WTC11 (cell line): Measurements from ENCODE around the gene UBASH3A. TPM values are rescaled to one million over a fixed set of nuclear protein-coding genes. Genes with fewer than 3 reads are reported as not detected.

Experiments used
- ATAC-seq: fragments of 200-7000 bp; cut with Tn5 transposase; 2 replicates; pipeline ENCODE4 v1.10.0; 2021; ENCODE audit warnings: mild to moderate bottlenecking, moderate library complexity
- CTCF ChIA-PET: fragments of 300-600 bp; sonication (Branson Sonifier 250); formaldehyde crosslinking; loops from one replicate; lab custom pipeline; 2021; ENCODE audit warnings: antibody characterized with exemption; lab: Charles Lee
- POLR2A ChIA-PET: fragments of 350-600 bp; sonication (Branson Sonifier 250); formaldehyde crosslinking; loops from one replicate; lab custom pipeline; 2021; ENCODE audit warnings: antibody characterized with exemption; lab: Charles Lee
- DNase-seq: peaks from one replicate; pipeline ENCODE4 v3.0.0; 2021; ENCODE audit warnings: low spot score
- H3K27ac Mint-ChIP-seq: 2 replicates; pipeline ENCODE4 v1.8.0; 2021; ENCODE audit warnings: mixed read lengths
- H3K27me3 Mint-ChIP-seq: 2 replicates; pipeline ENCODE4 v1.8.0; 2021; ENCODE audit warnings: low read depth, mild to moderate bottlenecking, moderate library complexity, mixed read lengths
- H3K36me3 Mint-ChIP-seq: 2 replicates; pipeline ENCODE4 v1.8.0; 2021; ENCODE audit warnings: mixed read lengths
- H3K4me1 Mint-ChIP-seq: 2 replicates; pipeline ENCODE4 v1.8.0; 2022; ENCODE audit warnings: mixed read lengths
- H3K4me3 Mint-ChIP-seq: 2 replicates; pipeline ENCODE4 v1.8.0; 2021; ENCODE audit warnings: mild to moderate bottlenecking, moderate library complexity, mixed read lengths
- H3K9me3 Mint-ChIP-seq: 2 replicates; pipeline ENCODE4 v1.8.0; 2021; ENCODE audit warnings: mixed read lengths
- AFF4 ChIP-seq: sonication (generic); formaldehyde crosslinking; IDR thresholded peaks from 2 replicates; pipeline ENCODE4 v1.8.1; 2023; ENCODE audit warnings: mild to moderate bottlenecking, missing genetic modification reagents, borderline replicate concordance
- ARID4B ChIP-seq: sonication (generic); formaldehyde crosslinking; IDR thresholded peaks from 2 replicates; pipeline ENCODE4 v1.8.0; 2023; ENCODE audit warnings: missing genetic modification reagents, mild to moderate bottlenecking, borderline replicate concordance
- E2F4 ChIP-seq: sonication (generic); formaldehyde crosslinking; IDR thresholded peaks from 2 replicates; pipeline ENCODE4 v1.8.1; 2022; ENCODE audit warnings: low read depth, mild to moderate bottlenecking, moderate library complexity, missing genetic modification reagents, borderline replicate concordance
- ERG ChIP-seq: fragments of 250-450 bp; sonication (Bioruptor Pico); IDR thresholded peaks from 2 replicates; pipeline ENCODE4 v1.8.0; 2021; ENCODE audit warnings: mild to moderate bottlenecking
- ESRRA ChIP-seq: sonication (generic); formaldehyde crosslinking; IDR thresholded peaks from 2 replicates; pipeline ENCODE4 v1.8.1; 2022; ENCODE audit warnings: mild to moderate bottlenecking, missing genetic modification reagents, borderline replicate concordance
- GABPB1 ChIP-seq: sonication (generic); formaldehyde crosslinking; IDR thresholded peaks from 2 replicates; pipeline ENCODE4 v1.8.1; 2023; ENCODE audit warnings: mild to moderate bottlenecking, missing genetic modification reagents
- GTF2I ChIP-seq: fragments of 250-450 bp; sonication (Bioruptor Pico); conservative IDR thresholded peaks from 2 replicates; pipeline ENCODE4 v1.4.0; 2021; ENCODE audit warnings: mild to moderate bottlenecking
- HMGXB4 ChIP-seq: sonication (generic); formaldehyde crosslinking; IDR thresholded peaks from 2 replicates; pipeline ENCODE4 v1.8.1; 2023; ENCODE audit warnings: mild to moderate bottlenecking, moderate library complexity, missing genetic modification reagents
- IRF1 ChIP-seq: sonication (generic); formaldehyde crosslinking; IDR thresholded peaks from 2 replicates; pipeline ENCODE4 v1.8.0; 2023; ENCODE audit warnings: missing genetic modification reagents
- KAT7 ChIP-seq: sonication (generic); formaldehyde crosslinking; IDR thresholded peaks from 2 replicates; pipeline ENCODE4 v1.8.1; 2023; ENCODE audit warnings: missing genetic modification reagents, mild to moderate bottlenecking, borderline replicate concordance
- MXD4 ChIP-seq: fragments of 250-450 bp; sonication (Bioruptor Pico); IDR thresholded peaks from 2 replicates; pipeline ENCODE4 v1.8.0; 2021; ENCODE audit warnings: mild to moderate bottlenecking, moderate library complexity, borderline replicate concordance
- MYBL2 ChIP-seq: sonication (generic); formaldehyde crosslinking; IDR thresholded peaks from 2 replicates; pipeline ENCODE4 v1.8.1; 2023; ENCODE audit warnings: mild to moderate bottlenecking, moderate library complexity, missing genetic modification reagents
- NFATC4 ChIP-seq: fragments of 250-450 bp; sonication (Bioruptor Pico); IDR thresholded peaks from 2 replicates; pipeline ENCODE4 v1.9.0; 2021; ENCODE audit warnings: mild to moderate bottlenecking
- PREB ChIP-seq: sonication (generic); formaldehyde crosslinking; IDR thresholded peaks from 2 replicates; pipeline ENCODE4 v1.8.1; 2022; ENCODE audit warnings: mild to moderate bottlenecking, missing genetic modification reagents, moderate library complexity, borderline replicate concordance
- TEAD1 ChIP-seq: sonication (generic); formaldehyde crosslinking; IDR thresholded peaks from 2 replicates; pipeline ENCODE4 v1.8.0; 2022; ENCODE audit warnings: mild to moderate bottlenecking, missing genetic modification reagents
- ZNF219 ChIP-seq: sonication (generic); formaldehyde crosslinking; IDR thresholded peaks from 2 replicates; pipeline ENCODE4 v1.8.0; 2023; ENCODE audit warnings: missing genetic modification reagents, mild to moderate bottlenecking, borderline replicate concordance
- ZNF317 ChIP-seq: sonication (generic); formaldehyde crosslinking; IDR thresholded peaks from 2 replicates; pipeline ENCODE4 v1.8.1; 2023; ENCODE audit warnings: low read depth, mild to moderate bottlenecking, moderate library complexity, missing genetic modification reagents, borderline replicate concordance
- ZNF671 ChIP-seq: fragments of 250-450 bp; sonication (Bioruptor Pico); IDR thresholded peaks from 2 replicates; pipeline ENCODE4 v1.8.0; 2021; ENCODE audit warnings: mild to moderate bottlenecking
- total RNA-seq: library from RNA; stranded (reverse); gene quantifications from 3 replicates; pipeline ENCODE4 v1.2.3, GENCODE V29; 2021

UBASH3A gene
- total RNA-seq, 1 experiment from 2014 or later = not detected

GRCh38 chr21:42378418-42378817 lies 25.3 kb upstream of the UBASH3A start:
- POLR2A ChIA-PET = no interaction called here
- peaks cover 14% of the 10 kb centered on the region for H3K9me3 Mint-ChIP-seq
- no peak overlapping the region for H3K27ac Mint-ChIP-seq
- TF ChIP-seq GABPB1 (CRISPR knock-in tag) = no peak
- no peak for TF ChIP-seq ZNF317
- TF ChIP-seq MYBL2 (CRISPR knock-in tag) = no peak
- TF ChIP-seq ESRRA = no peak
- no peak for TF ChIP-seq ERG (CRISPR knock-in tag)
- no peak overlapping the region for H3K4me3 Mint-ChIP-seq
- DNase-seq = no peak
- no peak for ATAC-seq
- CTCF ChIA-PET = interaction anchor here (2.1 kb wide), 1 partner anchor 68 kb away, joined by 11 read pairs; no protein-coding TSS in a partner anchor
- H3K27me3 Mint-ChIP-seq = peaks cover 3% of the 10 kb centered on the region; the same call in 1 of the 2 replicates
- H3K36me3 Mint-ChIP-seq = peaks cover 5% of the 10 kb centered on the region; the same call in 1 of the 2 replicates
- peaks cover 6% of the 10 kb centered on the region for H3K4me1 Mint-ChIP-seq

GRCh38 chr21:42379426-42380215 lies 24.1 kb upstream of the UBASH3A start:
- DNase-seq (no peak), ATAC-seq (no peak)
- H3K27me3 Mint-ChIP-seq = peaks cover 3% of the 10 kb centered on the region; the same call in 1 of the 2 replicates
- POLR2A ChIA-PET = no interaction called here
- H3K4me1 Mint-ChIP-seq = peaks cover 3% of the 10 kb centered on the region; the same call in 1 of the 2 replicates
- CTCF ChIA-PET = no interaction called here
- no peak overlapping the region for H3K4me3 Mint-ChIP-seq
- no peak overlapping the region for H3K27ac Mint-ChIP-seq
- peaks cover 14% of the 10 kb centered on the region for H3K9me3 Mint-ChIP-seq
- peaks cover 5% of the 10 kb centered on the region; the same call in 1 of the 2 replicates for H3K36me3 Mint-ChIP-seq
- TF ChIP-seq MXD4 (CRISPR knock-in tag) (no peak), HMGXB4 (CRISPR knock-in tag) (no peak), GTF2I (CRISPR knock-in tag) (no peak), PREB (CRISPR knock-in tag) (no peak), E2F4 (CRISPR knock-in tag) (no peak), ZNF219 (no peak), ESRRA (no peak), NFATC4 (no peak), AFF4 (CRISPR knock-in tag) (no peak), KAT7 (CRISPR knock-in tag) (no peak), ZNF671 (no peak), ARID4B (CRISPR knock-in tag) (no peak), TEAD1 (no peak), IRF1 (CRISPR knock-in tag) (no peak)
